ENCODE results near the gene CDCP1.
"Not testable (repeated sequence)": the region's sequence is repeated elsewhere in the genome, so short reads cannot be mapped to it uniquely, and the experiment has no call there.

CDCP1 gene

DNA sequence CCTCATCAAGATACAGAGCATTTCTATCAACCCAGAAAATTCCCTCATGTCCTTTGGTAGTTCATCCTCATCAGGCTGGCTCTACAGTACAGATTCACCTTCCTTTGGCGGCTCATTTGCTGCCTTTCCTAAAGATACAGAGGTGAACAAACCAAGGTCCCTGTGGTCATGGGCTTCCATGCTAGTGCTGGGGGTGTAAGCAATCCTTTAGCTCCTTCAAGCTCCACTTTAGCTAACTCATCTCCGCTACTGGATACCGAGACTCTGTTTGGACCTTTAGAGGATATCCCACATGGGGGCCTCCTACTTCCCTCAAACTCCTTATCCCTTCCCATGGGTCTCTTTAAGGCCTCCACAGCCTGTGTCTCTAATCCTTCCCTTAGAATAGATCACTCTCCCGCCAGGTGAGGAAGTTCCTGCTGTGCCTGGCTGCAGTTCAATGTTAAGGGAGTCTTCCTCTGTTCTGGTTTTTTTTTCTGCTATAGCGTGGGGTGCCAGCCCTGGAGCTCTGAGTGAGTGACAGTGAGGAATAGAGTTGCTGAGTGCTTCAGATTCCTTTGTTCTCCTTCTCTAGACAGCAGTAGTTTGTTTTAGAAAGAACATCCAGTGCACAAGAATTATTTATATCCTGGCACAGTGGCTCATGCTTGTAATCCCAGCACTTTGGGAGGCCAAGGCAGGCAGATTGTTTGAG is 89.4 kb downstream of the CDCP1 start:
- Histone ChIP-seq H3K36me3 (ENCODE audit: control insufficient read depth in 1 of 2, insufficient read depth in 2 of 2, low read length in 2 of 2) (no peaks in the 10 kb centered on the region), H3K27me3 (ENCODE audit: low read depth, low read length) (no peaks in the 10 kb centered on the region), H3K9me3 (ENCODE audit: control insufficient read depth in 1 of 2, low read length in 2 of 2) (no peaks in the 10 kb centered on the region), H3K27ac (ENCODE audit: low read length) (no peak overlapping the region), H3K4me3 (ENCODE audit: low read depth in 1 of 2, low read length in 2 of 2) (no peak overlapping the region), H3K4me1 (ENCODE audit: control insufficient read depth in 1 of 2, insufficient read depth in 2 of 2, low read length in 2 of 2) (peaks cover 0 to 5% of the 10 kb centered on the region in 2 donors)

DNA sequence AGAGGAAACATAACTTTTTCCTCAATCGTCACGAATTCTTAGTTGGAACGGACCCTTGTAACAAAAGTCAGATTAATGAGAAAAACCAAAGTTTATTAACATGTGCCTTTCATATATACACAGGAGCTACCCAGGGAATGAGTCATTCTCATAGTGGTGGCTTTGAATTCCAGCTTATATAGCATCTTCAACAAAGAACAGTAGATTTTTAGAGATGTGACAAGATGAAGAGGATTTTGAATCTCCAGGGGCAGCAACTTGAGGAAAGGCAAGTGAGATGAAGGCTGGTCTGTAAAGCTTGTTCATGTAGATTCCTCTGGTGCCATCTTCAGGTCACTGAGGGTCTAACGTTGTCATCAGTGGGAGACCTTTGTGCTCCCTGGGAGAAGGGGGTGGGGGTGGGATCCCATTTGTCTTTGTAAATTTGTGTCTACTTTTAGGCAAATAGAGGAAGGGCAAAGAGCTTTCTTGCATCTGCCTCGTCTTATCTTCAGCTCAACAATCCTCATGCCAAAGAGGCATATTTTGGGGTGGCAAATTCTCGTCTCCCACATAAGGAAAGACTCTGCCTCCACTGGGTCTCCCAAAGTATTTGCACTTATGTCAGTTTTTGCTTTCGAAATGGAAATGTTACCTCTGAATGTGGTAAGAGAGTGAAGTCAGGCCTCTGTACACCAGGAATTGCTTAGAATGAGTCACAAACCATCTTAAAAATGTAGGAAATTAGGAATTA is 90.6 kb downstream of the CDCP1 start:
- H3K4me3 ChIP-seq (ENCODE audit: low read depth in 1 of 2, low read length in 2 of 2), result no peak overlapping the region
- peaks cover 0 to 5% of the 10 kb centered on the region in 2 donors for H3K4me1 ChIP-seq (ENCODE audit: control insufficient read depth in 1 of 2, insufficient read depth in 2 of 2, low read length in 2 of 2)
- H3K9me3 ChIP-seq (ENCODE audit: control insufficient read depth in 1 of 2, low read length in 2 of 2), result no peaks in the 10 kb centered on the region
- H3K27me3 ChIP-seq (ENCODE audit: low read depth, low read length), result no peaks in the 10 kb centered on the region
- H3K36me3 ChIP-seq (ENCODE audit: control insufficient read depth in 1 of 2, insufficient read depth in 2 of 2, low read length in 2 of 2), result no peaks in the 10 kb centered on the region
- H3K27ac ChIP-seq (ENCODE audit: low read length), result peak overlapping the region; percentile 20

DNA sequence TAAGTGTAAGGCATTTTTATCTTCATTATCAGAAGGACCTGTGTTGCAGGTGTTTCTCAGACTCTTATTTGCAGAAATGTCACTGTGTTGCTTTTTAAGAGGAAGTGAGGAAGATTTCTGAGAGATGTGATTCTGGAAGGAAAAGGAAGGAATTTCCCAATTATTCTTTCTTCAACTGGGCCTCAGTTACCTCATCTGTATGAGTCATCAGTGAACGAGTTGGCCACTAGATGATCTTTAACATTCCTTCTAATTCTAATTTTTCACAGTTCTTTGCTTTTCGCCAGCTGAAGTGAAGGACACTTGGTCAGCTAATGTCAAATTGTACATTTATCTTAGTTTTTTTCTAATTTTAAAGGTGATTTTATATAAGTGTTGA is 91.2 kb downstream of the CDCP1 start:
- peaks cover 0 to 5% of the 10 kb centered on the region in 2 donors for H3K4me1 ChIP-seq (ENCODE audit: control insufficient read depth in 1 of 2, insufficient read depth in 2 of 2, low read length in 2 of 2)
- no peaks in the 10 kb centered on the region for H3K9me3 ChIP-seq (ENCODE audit: control insufficient read depth in 1 of 2, low read length in 2 of 2)
- no peaks in the 10 kb centered on the region for H3K27me3 ChIP-seq (ENCODE audit: low read depth, low read length)
- peak overlapping the region; percentile 20 for H3K27ac ChIP-seq (ENCODE audit: low read length)
- H3K4me3 ChIP-seq (ENCODE audit: low read depth in 1 of 2, low read length in 2 of 2), result no peak overlapping the region
- H3K36me3 ChIP-seq (ENCODE audit: control insufficient read depth in 1 of 2, insufficient read depth in 2 of 2, low read length in 2 of 2), result no peaks in the 10 kb centered on the region

DNA sequence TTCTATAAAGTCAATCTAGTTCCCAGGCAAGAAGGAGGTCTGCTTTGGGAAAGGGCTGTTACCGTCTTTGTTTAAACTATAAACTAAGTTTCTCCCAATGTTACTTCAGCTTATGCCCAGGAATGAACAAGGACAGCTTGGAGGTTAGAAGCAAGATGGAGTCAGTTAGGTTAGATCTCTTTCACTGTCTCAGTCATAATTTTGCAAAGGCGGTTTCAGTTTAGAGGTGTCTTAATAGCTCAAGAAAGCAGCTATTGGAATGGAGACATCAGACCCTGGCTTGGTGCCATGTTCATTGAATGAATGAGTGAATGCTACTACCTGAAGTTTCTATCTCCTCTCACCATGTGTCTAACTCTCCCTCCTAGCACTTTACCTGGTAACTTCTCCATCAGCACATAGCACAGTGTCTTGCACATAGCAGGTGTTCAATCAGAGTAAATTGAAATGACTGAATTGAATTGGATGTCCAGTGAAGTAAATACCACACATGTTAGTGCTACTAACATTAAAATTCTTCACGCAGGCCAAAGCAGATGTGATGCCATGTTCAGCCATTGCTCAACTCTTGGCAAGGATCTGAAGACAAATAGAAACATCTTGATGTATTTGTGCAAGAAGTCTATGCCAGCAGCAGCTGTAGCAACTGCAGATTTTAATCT is 91.9 kb downstream of the CDCP1 start:
- Histone ChIP-seq H3K27ac (ENCODE audit: low read length) (no peak overlapping the region), H3K9me3 (ENCODE audit: control insufficient read depth in 1 of 2, low read length in 2 of 2) (no peaks in the 10 kb centered on the region), H3K36me3 (ENCODE audit: control insufficient read depth in 1 of 2, insufficient read depth in 2 of 2, low read length in 2 of 2) (no peaks in the 10 kb centered on the region), H3K27me3 (ENCODE audit: low read depth, low read length) (no peaks in the 10 kb centered on the region), H3K4me1 (ENCODE audit: control insufficient read depth in 1 of 2, insufficient read depth in 2 of 2, low read length in 2 of 2) (peaks cover 0 to 5% of the 10 kb centered on the region in 2 donors), H3K4me3 (ENCODE audit: low read depth in 1 of 2, low read length in 2 of 2) (no peak overlapping the region)

DNA sequence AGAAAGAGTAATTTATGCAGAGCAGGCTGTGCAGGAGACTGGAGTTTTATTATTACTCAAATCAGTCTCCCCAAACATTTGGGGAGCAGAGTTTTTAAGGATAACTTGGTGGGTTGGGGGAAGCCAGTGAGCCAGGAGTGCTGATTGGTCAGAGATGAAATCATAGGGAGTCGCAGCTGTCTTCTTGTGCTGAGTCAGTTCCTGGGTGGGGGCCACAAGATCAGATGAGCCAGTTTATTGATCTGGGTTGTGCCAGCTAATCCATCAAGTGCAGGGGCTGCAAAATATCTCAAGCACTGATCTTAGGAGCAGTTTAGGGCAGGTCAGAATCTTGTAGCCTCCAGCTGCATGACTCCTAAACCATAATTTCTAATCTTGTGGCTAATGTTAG is 92.4 kb downstream of the CDCP1 start:
- not testable (repeated sequence) for H3K36me3 ChIP-seq (ENCODE audit: control insufficient read depth in 1 of 2, insufficient read depth in 2 of 2, low read length in 2 of 2); H3K4me1 ChIP-seq (ENCODE audit: control insufficient read depth in 1 of 2, insufficient read depth in 2 of 2, low read length in 2 of 2); H3K27ac ChIP-seq (ENCODE audit: low read length); H3K27me3 ChIP-seq (ENCODE audit: low read depth, low read length); H3K9me3 ChIP-seq (ENCODE audit: control insufficient read depth in 1 of 2, low read length in 2 of 2); H3K4me3 ChIP-seq (ENCODE audit: low read depth in 1 of 2, low read length in 2 of 2)

DNA sequence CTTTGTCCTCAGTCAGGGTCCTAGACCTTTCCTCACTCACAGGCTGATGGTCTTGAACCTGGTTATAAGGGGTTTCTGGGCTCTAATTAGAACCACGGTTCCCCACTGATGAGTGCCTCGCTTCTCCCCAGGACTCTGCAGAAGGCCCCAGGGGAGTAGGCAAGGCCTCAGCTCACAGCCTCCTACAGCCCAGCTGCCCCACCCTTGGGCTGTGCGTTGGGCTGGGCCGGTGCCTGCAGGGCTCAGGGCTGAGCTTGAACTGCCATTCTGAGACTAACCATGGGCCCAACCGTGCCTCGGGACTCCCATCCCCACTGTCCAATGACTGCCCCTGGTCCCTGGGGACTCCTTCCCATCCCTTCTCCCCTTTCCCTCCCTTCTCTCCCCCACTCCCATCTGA is 94.5 kb downstream of the CDCP1 start:
- Histone ChIP-seq H3K36me3 (ENCODE audit: control insufficient read depth in 1 of 2, insufficient read depth in 2 of 2, low read length in 2 of 2) (no peaks in the 10 kb centered on the region), H3K27me3 (ENCODE audit: low read depth, low read length) (no peaks in the 10 kb centered on the region), H3K4me1 (ENCODE audit: control insufficient read depth in 1 of 2, insufficient read depth in 2 of 2, low read length in 2 of 2) (peaks cover 0 to 5% of the 10 kb centered on the region in 2 donors), H3K27ac (ENCODE audit: low read length) (no peak overlapping the region), H3K9me3 (ENCODE audit: control insufficient read depth in 1 of 2, low read length in 2 of 2) (no peaks in the 10 kb centered on the region), H3K4me3 (ENCODE audit: low read depth in 1 of 2, low read length in 2 of 2) (no peak overlapping the region)

DNA sequence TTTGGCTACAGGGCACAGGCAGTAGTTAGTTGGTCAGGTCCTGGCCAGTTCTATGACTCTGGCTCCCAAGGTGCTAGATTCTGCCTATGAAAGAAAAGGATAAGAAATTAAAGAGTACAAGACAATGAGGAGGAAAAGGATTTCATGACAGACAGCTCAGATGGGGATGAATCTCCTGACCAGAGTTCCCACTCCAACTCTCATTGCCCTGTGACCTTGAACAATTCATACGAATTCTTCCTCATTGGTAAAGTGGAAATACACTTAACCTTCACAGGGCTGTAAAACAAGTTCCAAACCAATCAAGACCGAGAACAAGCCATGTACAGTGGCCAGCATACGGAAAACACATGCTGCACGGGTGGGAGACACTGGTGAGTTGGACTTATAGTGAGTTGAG is 96.4 kb downstream of the CDCP1 start:
- no peak overlapping the region for H3K4me3 ChIP-seq (ENCODE audit: low read depth in 1 of 2, low read length in 2 of 2)
- H3K36me3 ChIP-seq (ENCODE audit: control insufficient read depth in 1 of 2, insufficient read depth in 2 of 2, low read length in 2 of 2), result no peaks in the 10 kb centered on the region
- no peak overlapping the region for H3K27ac ChIP-seq (ENCODE audit: low read length)
- no peaks in the 10 kb centered on the region for H3K27me3 ChIP-seq (ENCODE audit: low read depth, low read length)
- no peaks in the 10 kb centered on the region for H3K9me3 ChIP-seq (ENCODE audit: control insufficient read depth in 1 of 2, low read length in 2 of 2)
- H3K4me1 ChIP-seq (ENCODE audit: control insufficient read depth in 1 of 2, insufficient read depth in 2 of 2, low read length in 2 of 2), result no peaks in the 10 kb centered on the region

DNA sequence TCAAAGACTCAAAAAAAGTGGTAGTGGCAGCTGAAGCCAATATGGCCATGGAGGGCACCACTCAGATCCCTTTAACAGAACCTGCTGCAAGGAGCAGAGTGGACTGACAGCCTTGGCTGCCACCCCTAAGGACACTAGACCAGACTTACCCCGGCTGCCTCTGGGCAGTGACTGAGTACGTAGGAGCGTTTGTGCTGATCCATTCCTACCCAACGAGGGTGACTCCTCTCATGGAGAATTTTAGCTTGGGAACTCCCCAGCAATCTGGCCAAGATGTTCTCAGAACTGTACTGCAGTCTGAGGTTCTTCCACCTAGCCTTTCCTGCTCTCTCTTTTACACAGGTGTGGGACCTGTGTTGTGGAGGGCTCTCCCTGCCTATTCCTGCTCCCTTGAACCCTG is 97.9 kb downstream of the CDCP1 start:
- H3K36me3 ChIP-seq (ENCODE audit: control insufficient read depth in 1 of 2, insufficient read depth in 2 of 2, low read length in 2 of 2), result no peaks in the 10 kb centered on the region
- no peaks in the 10 kb centered on the region for H3K27me3 ChIP-seq (ENCODE audit: low read depth, low read length)
- H3K9me3 ChIP-seq (ENCODE audit: control insufficient read depth in 1 of 2, low read length in 2 of 2), result no peaks in the 10 kb centered on the region
- H3K4me1 ChIP-seq (ENCODE audit: control insufficient read depth in 1 of 2, insufficient read depth in 2 of 2, low read length in 2 of 2), result no peaks in the 10 kb centered on the region
- H3K4me3 ChIP-seq (ENCODE audit: low read depth in 1 of 2, low read length in 2 of 2), result no peak overlapping the region
- H3K27ac ChIP-seq (ENCODE audit: low read length), result no peak overlapping the region

DNA sequence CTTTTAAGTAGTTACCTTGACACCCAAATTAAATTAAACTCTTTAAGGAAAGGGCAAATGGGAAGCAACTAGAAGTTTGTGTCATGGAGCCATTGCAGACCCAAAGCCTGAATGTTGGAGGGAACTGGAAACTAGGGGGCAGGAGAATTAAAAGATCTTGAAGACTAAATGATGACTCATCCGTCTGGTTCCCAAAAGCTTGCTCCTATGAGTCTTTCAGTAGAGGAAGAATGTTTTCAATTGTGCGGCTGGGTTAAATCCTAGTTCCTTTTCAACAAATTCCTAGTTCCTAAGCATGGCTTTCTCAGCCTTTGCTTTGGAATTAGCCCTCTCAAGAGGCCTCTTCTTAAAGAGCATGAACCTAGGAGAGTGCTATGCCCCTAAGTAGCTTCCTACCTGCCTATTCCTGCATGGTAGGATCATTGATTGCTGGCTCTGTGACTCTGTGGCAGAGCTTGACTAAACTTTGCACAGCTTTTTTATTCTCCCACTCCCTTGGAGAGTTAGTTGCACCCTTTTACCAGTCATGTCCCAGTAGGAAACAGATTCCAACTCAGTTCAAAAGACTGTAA is 102.4 kb downstream of the CDCP1 start:
- H3K4me3 ChIP-seq (ENCODE audit: low read depth in 1 of 2, low read length in 2 of 2), result no peak overlapping the region
- no peaks in the 10 kb centered on the region for H3K9me3 ChIP-seq (ENCODE audit: control insufficient read depth in 1 of 2, low read length in 2 of 2)
- H3K4me1 ChIP-seq (ENCODE audit: control insufficient read depth in 1 of 2, insufficient read depth in 2 of 2, low read length in 2 of 2), result no peaks in the 10 kb centered on the region
- no peaks in the 10 kb centered on the region for H3K36me3 ChIP-seq (ENCODE audit: control insufficient read depth in 1 of 2, insufficient read depth in 2 of 2, low read length in 2 of 2)
- no peak overlapping the region for H3K27ac ChIP-seq (ENCODE audit: low read length)
- no peaks in the 10 kb centered on the region for H3K27me3 ChIP-seq (ENCODE audit: low read depth, low read length)

DNA sequence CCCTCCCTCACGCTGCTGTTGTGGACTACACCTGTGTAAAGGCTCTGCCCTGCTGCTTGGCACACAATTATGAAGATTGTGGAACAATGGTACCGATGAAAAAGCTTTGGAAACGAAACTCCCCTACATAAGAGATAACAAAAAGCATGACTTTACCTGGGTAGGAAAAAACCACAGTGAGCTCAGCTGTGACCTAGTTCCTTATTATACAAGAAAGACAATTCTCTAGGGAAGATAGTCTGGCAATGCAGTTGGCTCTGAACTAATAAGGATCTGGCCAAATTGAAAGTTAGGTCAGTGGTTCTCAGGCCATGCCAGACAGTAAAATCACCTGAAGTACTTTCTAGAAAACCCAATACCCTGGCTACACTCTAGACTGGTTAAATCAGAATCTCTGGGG is 104.0 kb downstream of the CDCP1 start:
- H3K4me3 ChIP-seq (ENCODE audit: low read depth in 1 of 2, low read length in 2 of 2), result no peak overlapping the region
- H3K27me3 ChIP-seq (ENCODE audit: low read depth, low read length), result no peaks in the 10 kb centered on the region
- no peak overlapping the region for H3K27ac ChIP-seq (ENCODE audit: low read length)
- no peaks in the 10 kb centered on the region for H3K36me3 ChIP-seq (ENCODE audit: control insufficient read depth in 1 of 2, insufficient read depth in 2 of 2, low read length in 2 of 2)
- no peaks in the 10 kb centered on the region for H3K9me3 ChIP-seq (ENCODE audit: control insufficient read depth in 1 of 2, low read length in 2 of 2)
- H3K4me1 ChIP-seq (ENCODE audit: control insufficient read depth in 1 of 2, insufficient read depth in 2 of 2, low read length in 2 of 2), result peaks cover 0 to 1% of the 10 kb centered on the region in 2 donors

DNA sequence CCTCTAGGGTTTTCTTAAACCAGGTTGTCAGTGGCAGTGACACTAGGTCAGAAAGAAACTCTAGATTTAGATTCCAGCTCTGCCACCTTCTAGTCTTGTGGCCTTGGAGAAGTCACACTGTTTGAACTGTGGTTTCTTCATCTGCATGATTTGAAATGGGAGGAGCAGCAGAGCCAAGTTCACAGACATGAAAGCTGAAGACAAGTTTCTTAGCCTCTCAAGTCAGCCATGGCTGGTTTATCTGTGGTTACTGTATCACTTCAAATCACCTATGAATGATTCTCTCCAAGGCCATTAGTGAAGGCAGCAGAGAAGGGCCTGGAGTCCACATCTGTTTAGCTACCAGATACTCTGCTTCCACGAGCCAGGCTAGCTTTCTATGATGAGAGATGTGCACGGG is 104.5 kb downstream of the CDCP1 start:
- Histone ChIP-seq H3K27ac (ENCODE audit: low read length) (no peak overlapping the region), H3K9me3 (ENCODE audit: control insufficient read depth in 1 of 2, low read length in 2 of 2) (no peaks in the 10 kb centered on the region), H3K4me1 (ENCODE audit: control insufficient read depth in 1 of 2, insufficient read depth in 2 of 2, low read length in 2 of 2) (peaks cover 0 to 6% of the 10 kb centered on the region in 2 donors), H3K27me3 (ENCODE audit: low read depth, low read length) (peaks cover 5% of the 10 kb centered on the region), H3K4me3 (ENCODE audit: low read depth in 1 of 2, low read length in 2 of 2) (no peak overlapping the region), H3K36me3 (ENCODE audit: control insufficient read depth in 1 of 2, insufficient read depth in 2 of 2, low read length in 2 of 2) (no peaks in the 10 kb centered on the region)

Measured in muscle layer of duodenum (tissue), 2 donors.